Measurements from ENCODE around the gene NAPA.

The NAPA gene

DNA sequence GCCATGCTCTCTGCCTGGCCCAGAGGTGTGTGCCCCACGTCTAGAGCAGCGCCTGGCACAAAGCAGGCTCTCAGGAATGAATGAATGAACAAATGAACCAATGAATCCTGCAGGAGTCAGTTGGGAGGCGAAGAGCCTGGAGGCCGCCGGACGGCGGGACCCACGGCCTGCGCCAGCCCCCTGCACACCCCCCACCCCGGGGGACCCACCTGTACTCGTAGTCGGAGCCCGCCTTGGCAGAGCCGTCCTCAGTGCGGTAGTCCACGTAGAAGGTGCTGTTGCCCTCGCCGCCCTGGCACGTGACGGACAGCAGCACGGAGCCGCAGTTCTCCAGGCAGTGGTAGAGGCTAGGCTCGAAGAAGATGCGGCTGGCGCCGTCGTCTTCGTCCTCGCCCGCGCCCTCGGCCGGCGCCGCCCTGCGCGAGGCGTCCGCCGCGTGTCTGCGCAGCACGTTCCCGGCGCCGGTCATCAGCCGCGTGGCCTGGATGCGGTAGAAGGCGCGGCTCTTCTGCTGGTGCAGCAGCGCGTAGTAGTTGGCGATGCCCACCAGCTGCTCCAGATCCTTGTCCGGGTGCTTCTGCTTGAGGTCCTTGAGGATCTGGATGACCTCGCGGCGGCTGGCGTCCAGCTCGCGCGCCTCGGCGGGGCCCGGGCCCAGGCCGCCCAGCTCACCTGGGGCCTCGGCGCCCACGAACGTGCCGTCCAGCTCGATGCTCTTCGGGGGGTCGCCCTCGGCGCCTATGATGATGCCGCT is 58.0 kb downstream of the NAPA start:
- H2AFZ ChIP-seq (ENCODE audit: low read length), result no peak overlapping the region
- no peak overlapping the region for H3K4me3 ChIP-seq (ENCODE audit: low read length, poor library complexity, severe bottlenecking)
- no peak for TF ChIP-seq EZH2phosphoT487 (IDR thresholded peaks at IDR 0.05; ENCODE audit: borderline replicate concordance)
- TF ChIP-seq, protein P1, sequence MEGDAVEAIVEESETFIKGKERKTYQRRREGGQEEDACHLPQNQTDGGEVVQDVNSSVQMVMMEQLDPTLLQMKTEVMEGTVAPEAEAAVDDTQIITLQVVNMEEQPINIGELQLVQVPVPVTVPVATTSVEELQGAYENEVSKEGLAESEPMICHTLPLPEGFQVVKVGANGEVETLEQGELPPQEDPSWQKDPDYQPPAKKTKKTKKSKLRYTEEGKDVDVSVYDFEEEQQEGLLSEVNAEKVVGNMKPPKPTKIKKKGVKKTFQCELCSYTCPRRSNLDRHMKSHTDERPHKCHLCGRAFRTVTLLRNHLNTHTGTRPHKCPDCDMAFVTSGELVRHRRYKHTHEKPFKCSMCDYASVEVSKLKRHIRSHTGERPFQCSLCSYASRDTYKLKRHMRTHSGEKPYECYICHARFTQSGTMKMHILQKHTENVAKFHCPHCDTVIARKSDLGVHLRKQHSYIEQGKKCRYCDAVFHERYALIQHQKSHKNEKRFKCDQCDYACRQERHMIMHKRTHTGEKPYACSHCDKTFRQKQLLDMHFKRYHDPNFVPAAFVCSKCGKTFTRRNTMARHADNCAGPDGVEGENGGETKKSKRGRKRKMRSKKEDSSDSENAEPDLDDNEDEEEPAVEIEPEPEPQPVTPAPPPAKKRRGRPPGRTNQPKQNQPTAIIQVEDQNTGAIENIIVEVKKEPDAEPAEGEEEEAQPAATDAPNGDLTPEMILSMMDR (conservative IDR thresholded peaks at IDR 0.05; ENCODE audit: low read length), result no peak

DNA sequence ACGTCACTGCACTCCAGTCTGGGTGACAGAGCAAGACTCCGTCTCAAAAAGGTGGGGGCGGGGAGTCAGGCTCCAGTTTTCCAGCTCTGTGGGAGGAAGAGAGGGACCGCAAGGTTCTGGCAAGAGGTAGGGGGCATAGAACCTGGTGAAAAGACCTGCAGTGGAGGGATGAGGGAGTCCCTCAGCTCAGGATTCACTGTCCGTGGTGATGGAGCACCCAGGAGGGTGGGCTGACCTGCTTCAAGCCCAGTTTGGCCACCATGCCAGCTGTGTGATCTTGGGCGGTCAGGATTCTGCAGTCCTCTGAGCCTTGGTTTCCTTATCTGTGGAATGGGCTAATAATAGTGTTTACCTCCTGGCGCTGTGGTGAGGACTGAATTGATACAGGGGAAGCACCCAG is 64.4 kb downstream of the NAPA start:
- H3F3A ChIP-seq (ENCODE audit: low read depth), result no peaks in the 10 kb centered on the region
- H3K4me1 ChIP-seq (ENCODE audit: insufficient read depth, low read length, poor library complexity, severe bottlenecking), result peaks cover 4% of the 10 kb centered on the region
- no peak overlapping the region for H2AFZ ChIP-seq (ENCODE audit: low read length)
- H3K9ac ChIP-seq (ENCODE audit: low read depth, low read length, poor library complexity, severe bottlenecking), result no peak overlapping the region
- no peaks in the 10 kb centered on the region for H4K20me1 ChIP-seq (ENCODE audit: insufficient read depth, low read length, poor library complexity, severe bottlenecking)
- TF ChIP-seq EZH2phosphoT487 (IDR thresholded peaks at IDR 0.05; ENCODE audit: borderline replicate concordance), result no peak
- TF ChIP-seq, protein P1 (conservative IDR thresholded peaks at IDR 0.05; ENCODE audit: low read length), result no peak
- H3K36me3 ChIP-seq (ENCODE audit: insufficient read depth, low read length), result no peaks in the 10 kb centered on the region
- H3K4me2 ChIP-seq (ENCODE audit: low read depth, low read length, poor library complexity, severe bottlenecking), result no peak overlapping the region
- no peak overlapping the region for H3K4me3 ChIP-seq (ENCODE audit: low read length, poor library complexity, severe bottlenecking)
- no peaks in the 10 kb centered on the region for H3K9me2 ChIP-seq (replicated peaks; ENCODE audit: low read depth, low read length)
- no peaks in the 10 kb centered on the region for H3K27me3 ChIP-seq (ENCODE audit: insufficient read depth, low read length, poor library complexity, severe bottlenecking)
- no peaks in the 10 kb centered on the region for H3K9me3 ChIP-seq (ENCODE audit: insufficient read depth, low read depth, low read length)
- H3K79me2 ChIP-seq (ENCODE audit: insufficient read depth, low read length), result no peaks in the 10 kb centered on the region

More for the DNA sequence above, 58.0 kb downstream of the NAPA start:
- Histone ChIP-seq H3K9me2 (replicated peaks; ENCODE audit: low read depth, low read length) (no peaks in the 10 kb centered on the region), H3K9me3 (ENCODE audit: insufficient read depth, low read depth, low read length) (no peaks in the 10 kb centered on the region), H3K4me1 (ENCODE audit: insufficient read depth, low read length, poor library complexity, severe bottlenecking) (no peaks in the 10 kb centered on the region), H3K27me3 (ENCODE audit: insufficient read depth, low read length, poor library complexity, severe bottlenecking) (no peaks in the 10 kb centered on the region), H3K79me2 (ENCODE audit: insufficient read depth, low read length) (no peaks in the 10 kb centered on the region), H3K4me2 (ENCODE audit: low read depth, low read length, poor library complexity, severe bottlenecking) (no peak overlapping the region), H3K9ac (ENCODE audit: low read depth, low read length, poor library complexity, severe bottlenecking) (no peak overlapping the region), H3F3A (ENCODE audit: low read depth) (no peaks in the 10 kb centered on the region), H4K20me1 (ENCODE audit: insufficient read depth, low read length, poor library complexity, severe bottlenecking) (no peaks in the 10 kb centered on the region), H3K36me3 (ENCODE audit: insufficient read depth, low read length) (no peaks in the 10 kb centered on the region)

DNA sequence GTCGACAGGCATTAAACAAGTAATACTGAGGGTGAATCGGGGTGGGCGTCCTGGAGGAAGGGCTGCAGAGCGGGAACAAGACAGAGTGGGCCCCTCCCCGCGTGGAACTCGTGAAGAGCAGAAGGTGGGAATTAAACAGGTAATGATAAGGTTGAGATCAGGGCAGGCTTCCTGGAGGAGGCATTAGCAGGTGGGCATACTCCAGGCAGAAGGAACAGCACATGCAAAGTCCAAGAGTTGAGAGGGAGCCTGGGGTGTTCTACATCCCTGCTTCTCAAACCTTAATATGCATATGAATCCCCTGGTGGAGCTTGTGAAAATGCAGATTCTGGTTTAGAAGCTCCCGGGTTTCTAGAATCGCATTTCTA is 66.5 kb downstream of the NAPA start:
- H3K4me2 ChIP-seq (ENCODE audit: low read depth, low read length, poor library complexity, severe bottlenecking), result no peak overlapping the region
- no peaks in the 10 kb centered on the region for H3K36me3 ChIP-seq (ENCODE audit: insufficient read depth, low read length)
- H3K4me3 ChIP-seq (ENCODE audit: low read length, poor library complexity, severe bottlenecking), result no peak overlapping the region
- H3F3A ChIP-seq (ENCODE audit: low read depth), result no peaks in the 10 kb centered on the region
- no peak overlapping the region for H2AFZ ChIP-seq (ENCODE audit: low read length)
- no peak for TF ChIP-seq EZH2phosphoT487 (IDR thresholded peaks at IDR 0.05; ENCODE audit: borderline replicate concordance)
- TF ChIP-seq, protein P1 (conservative IDR thresholded peaks at IDR 0.05; ENCODE audit: low read length), result no peak
- H3K9me3 ChIP-seq (ENCODE audit: insufficient read depth, low read depth, low read length), result no peaks in the 10 kb centered on the region
- H3K9ac ChIP-seq (ENCODE audit: low read depth, low read length, poor library complexity, severe bottlenecking), result no peak overlapping the region
- no peaks in the 10 kb centered on the region for H3K79me2 ChIP-seq (ENCODE audit: insufficient read depth, low read length)
- H3K4me1 ChIP-seq (ENCODE audit: insufficient read depth, low read length, poor library complexity, severe bottlenecking), result peaks cover 4% of the 10 kb centered on the region
- no peaks in the 10 kb centered on the region for H3K9me2 ChIP-seq (replicated peaks; ENCODE audit: low read depth, low read length)
- H4K20me1 ChIP-seq (ENCODE audit: insufficient read depth, low read length, poor library complexity, severe bottlenecking), result no peaks in the 10 kb centered on the region
- H3K27me3 ChIP-seq (ENCODE audit: insufficient read depth, low read length, poor library complexity, severe bottlenecking), result no peaks in the 10 kb centered on the region

Data from Loucy (cell line).